ENCODE data around the gene ZSCAN5B.

ZSCAN5B gene

GRCh38 chr19:56159622-56160271 is 37.8 kb downstream of the ZSCAN5B start:
- no peak overlapping the region for H3K4me3 ChIP-seq (ENCODE audit: low read depth, low read length)
- TF ChIP-seq CTCF (IDR thresholded peaks at IDR 0.05; ENCODE audit: insufficient read depth, low read depth, low read length, missing control alignments), result no peak

DNA sequence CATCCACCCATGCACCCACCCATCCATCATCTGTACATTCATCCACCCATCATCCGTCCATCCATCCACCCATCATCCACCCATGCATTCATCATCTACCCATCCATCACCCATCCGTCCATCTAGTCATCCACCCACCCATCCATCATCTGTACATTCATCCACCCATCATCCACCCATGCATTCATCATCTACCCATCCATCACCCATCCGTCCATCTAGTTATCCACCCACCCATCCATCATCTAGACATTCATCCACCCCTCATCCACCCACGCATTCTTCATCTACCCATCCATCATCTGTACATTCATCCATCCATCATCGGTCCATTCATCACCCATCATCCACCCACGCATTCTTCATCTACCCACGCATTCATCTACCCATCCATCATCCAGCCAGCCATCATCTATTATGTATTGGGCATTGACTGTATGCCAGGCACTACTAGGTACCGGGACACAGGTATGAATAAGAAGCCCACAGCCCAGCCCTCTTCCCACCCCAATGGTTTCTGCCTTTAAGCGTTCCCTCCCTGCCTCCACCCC is 38.5 kb downstream of the ZSCAN5B start:
- DNase-seq (ENCODE audit: low read depth), result no peak
- TF ChIP-seq CTCF (IDR thresholded peaks at IDR 0.05; ENCODE audit: insufficient read depth, low read depth, low read length, missing control alignments), result no peak
- H3K4me3 ChIP-seq (ENCODE audit: low read depth, low read length), result no peak overlapping the region

More at GRCh38 chr19:56159622-56160271, 37.8 kb downstream of the ZSCAN5B start:
- DNase-seq (ENCODE audit: low read depth), result no peak

DNA sequence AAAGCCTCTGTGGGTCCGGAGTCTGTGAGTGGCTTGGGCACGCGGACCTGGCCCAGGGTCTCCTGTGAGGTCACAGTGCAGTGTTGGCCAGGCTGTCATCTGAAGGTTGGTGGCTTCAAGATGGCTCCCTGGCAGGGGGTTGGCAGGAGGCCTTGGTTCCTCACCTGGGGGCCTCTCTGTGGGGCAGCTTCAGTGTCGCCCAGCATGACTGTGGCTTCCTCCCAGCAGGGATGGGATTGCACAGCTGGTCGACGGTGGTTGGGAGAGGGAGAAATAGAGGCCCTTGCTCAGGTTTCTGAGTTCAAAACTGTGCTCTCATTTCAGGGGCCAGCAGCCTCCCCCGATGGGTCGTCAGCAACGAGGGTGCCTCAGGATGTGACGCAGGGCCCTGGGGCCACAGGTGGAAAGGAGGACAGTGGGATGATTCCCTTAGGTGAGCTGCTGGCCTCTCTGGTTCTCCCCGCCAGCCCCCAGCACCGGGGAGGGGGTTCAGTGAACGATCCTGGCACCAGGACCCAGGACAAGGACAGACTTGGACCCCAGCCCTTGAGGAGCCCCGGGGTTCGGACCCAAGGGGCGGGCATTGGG is 39.3 kb downstream of the ZSCAN5B start:
- TF ChIP-seq CTCF (IDR thresholded peaks at IDR 0.05; ENCODE audit: insufficient read depth, low read depth, low read length, missing control alignments), result no peak
- H3K4me3 ChIP-seq (ENCODE audit: low read depth, low read length), result no peak overlapping the region
- DNase-seq (ENCODE audit: low read depth), result no peak

GRCh38 chr19:56156768-56157167 is 40.8 kb downstream of the ZSCAN5B start:
- H3K4me3 ChIP-seq (ENCODE audit: low read depth, low read length), result no peak overlapping the region
- TF ChIP-seq CTCF (IDR thresholded peaks at IDR 0.05; ENCODE audit: insufficient read depth, low read depth, low read length, missing control alignments), result no peak
- no peak for DNase-seq (ENCODE audit: low read depth)

DNA sequence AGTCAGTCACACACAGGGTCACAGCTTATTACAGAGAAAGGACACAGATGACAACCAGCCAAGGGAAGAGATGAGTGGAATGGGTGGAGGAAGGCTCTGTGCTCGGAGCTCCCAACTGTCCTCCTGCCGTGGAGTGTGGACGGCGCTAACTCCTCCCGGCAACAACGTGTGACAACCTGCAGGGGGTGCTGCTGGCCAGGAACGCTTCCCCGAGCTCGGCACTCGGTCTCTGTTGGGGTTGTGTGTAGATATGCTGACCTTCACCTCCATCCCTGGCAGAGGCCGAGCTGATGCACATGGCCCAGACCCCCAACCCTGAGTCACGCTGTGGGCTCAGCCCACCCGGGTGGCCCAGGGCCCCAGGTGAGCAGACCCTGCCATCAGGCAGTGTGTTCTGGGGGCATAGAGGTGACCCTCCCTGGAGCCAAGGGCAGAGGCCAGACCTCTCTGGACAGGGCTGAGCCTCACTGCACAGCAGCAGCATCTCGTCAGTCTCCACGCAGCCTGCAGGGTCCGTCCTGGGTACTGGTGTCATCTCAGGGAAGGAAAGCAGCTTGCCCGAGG is 42.4 kb downstream of the ZSCAN5B start:
- TF ChIP-seq CTCF (IDR thresholded peaks at IDR 0.05; ENCODE audit: insufficient read depth, low read depth, low read length, missing control alignments), result peak; percentile 22
- no peak overlapping the region for H3K4me3 ChIP-seq (ENCODE audit: low read depth, low read length)
- no peak for DNase-seq (ENCODE audit: low read depth)

GRCh38 chr19:56153507-56153906 is 44.1 kb downstream of the ZSCAN5B start:
- TF ChIP-seq CTCF (IDR thresholded peaks at IDR 0.05; ENCODE audit: insufficient read depth, low read depth, low read length, missing control alignments), result no peak
- no peak for DNase-seq (ENCODE audit: low read depth)
- H3K4me3 ChIP-seq (ENCODE audit: low read depth, low read length), result no peak overlapping the region
